Esophagus (tissue), 2 donors: ENCODE measurements around the gene SUN5. TPM values are rescaled to one million over a fixed set of nuclear protein-coding genes. Genes with fewer than 3 reads are reported as not detected.
"Not testable (repeated sequence)": the region's sequence is repeated elsewhere in the genome, so short reads cannot be mapped to it uniquely, and the experiment has no call there.

ENCODE experiments used
- H3K27ac ChIP-seq, 2 donors: one replicate each; pipeline ENCODE4 v1.5.1; 2013; ENCODE audit warnings: low read depth in 2 of 2, mild to moderate bottlenecking in 2 of 2, inconsistent platforms in 1 of 2, low read length in 1 of 2, moderate library complexity in 1 of 2
- H3K27me3 ChIP-seq, 2 donors: one replicate each; pipeline ENCODE4 v1.6.1; 2013; ENCODE audit warnings: low read length in 2 of 2, control low read depth in 1 of 2, mild to moderate bottlenecking in 1 of 2; ENCODE audit not compliant: insufficient read depth in 2 of 2, control insufficient read depth in 1 of 2
- H3K36me3 ChIP-seq, 2 donors: one replicate each; pipeline ENCODE4 v1.6.1; 2013; ENCODE audit warnings: low read length in 1 of 2; ENCODE audit not compliant: control insufficient read depth in 2 of 2, insufficient read depth in 2 of 2
- H3K4me1 ChIP-seq, 2 donors: one replicate each; pipeline ENCODE4 v1.6.1; 2013; ENCODE audit warnings: low read length in 1 of 2; ENCODE audit not compliant: control insufficient read depth in 2 of 2, insufficient read depth in 2 of 2
- H3K4me3 ChIP-seq, 2 donors: one replicate each; pipeline ENCODE4 v1.5.1; 2013; ENCODE audit warnings: low read length in 2 of 2, mild to moderate bottlenecking in 2 of 2, low read depth in 1 of 2, moderate library complexity in 1 of 2
- H3K9me3 ChIP-seq, 2 donors: one replicate each; pipeline ENCODE4 v1.6.1; 2013; ENCODE audit warnings: mild to moderate bottlenecking in 2 of 2, low read depth in 1 of 2, low read length in 1 of 2, moderate library complexity in 1 of 2; ENCODE audit not compliant: control insufficient read depth in 2 of 2, insufficient read depth in 1 of 2
- WGBS, 2 donors: extraction: QIAGEN DNeasy Blood & Tissue Kit; methylation state at CpG; one replicate each; pipeline ENCODE4 v1.1.7; 2013; 5-methylcytosine and 5-hydroxymethylcytosine counted together
- polyA plus RNA-seq, 2 donors: library from polyadenylated mRNA; stranded (reverse); fragments of 200-250 nt; gene quantifications; one replicate each; pipeline ENCODE4 v1.2.3, GENCODE V29; 2013
- donor health status: healthy with polysubstance abuse.
- donor health status: Bipolar disorder and iron deficiency.

SUN5 gene, protein sequence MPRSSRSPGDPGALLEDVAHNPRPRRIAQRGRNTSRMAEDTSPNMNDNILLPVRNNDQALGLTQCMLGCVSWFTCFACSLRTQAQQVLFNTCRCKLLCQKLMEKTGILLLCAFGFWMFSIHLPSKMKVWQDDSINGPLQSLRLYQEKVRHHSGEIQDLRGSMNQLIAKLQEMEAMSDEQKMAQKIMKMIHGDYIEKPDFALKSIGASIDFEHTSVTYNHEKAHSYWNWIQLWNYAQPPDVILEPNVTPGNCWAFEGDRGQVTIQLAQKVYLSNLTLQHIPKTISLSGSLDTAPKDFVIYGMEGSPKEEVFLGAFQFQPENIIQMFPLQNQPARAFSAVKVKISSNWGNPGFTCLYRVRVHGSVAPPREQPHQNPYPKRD
- polyA plus RNA-seq, result not detected

DNA sequence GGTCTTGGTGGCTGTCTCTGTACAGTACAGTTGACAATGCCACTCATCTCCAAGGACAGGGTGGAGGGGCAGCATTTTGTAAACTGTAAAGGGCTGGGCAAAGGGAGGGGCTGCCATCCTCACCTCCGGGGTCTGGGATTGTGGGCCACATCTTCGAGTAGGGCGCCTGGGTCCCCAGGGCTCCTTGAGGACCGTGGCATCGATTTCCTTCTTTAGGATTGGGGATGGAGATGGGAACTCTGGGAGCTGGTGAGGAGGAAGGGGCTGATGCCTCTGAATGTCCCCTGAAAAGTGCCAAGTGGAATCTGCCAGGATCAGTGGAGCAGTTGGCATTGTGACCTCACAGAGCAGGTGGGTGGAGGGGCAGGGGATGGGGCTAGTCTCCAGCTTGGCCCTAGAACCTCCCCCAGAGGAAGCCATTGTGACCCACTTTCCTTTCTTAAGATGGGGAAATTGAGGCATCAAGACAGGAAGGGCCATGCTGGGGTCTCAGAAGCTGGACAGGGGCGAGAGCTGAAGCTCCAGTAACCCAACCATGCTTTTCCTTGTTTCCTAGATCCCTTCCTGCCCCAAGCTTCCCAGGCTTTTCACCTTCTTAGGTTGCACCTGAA lies at the start of gene SUN5:
SUN5 (minus strand) TSS at position 293 of the 611 bp plus-strand sequence; CDS start at position 200, 93 bp downstream.
- H3K4me3 ChIP-seq, result no peak within 1 kb of the TSS
- WGBS, 2 donors, result 74 to 77% methylated on average over 6 of the region's 6 CpGs
- H3K9me3 ChIP-seq, result peaks cover 0 to 3% of the 10 kb centered on the region in 2 donors
- H3K27me3 ChIP-seq, result no peaks in the 10 kb centered on the region
- H3K4me1 ChIP-seq, result no peaks in the 10 kb centered on the region
- H3K36me3 ChIP-seq, result no peaks in the 10 kb centered on the region
- H3K27ac ChIP-seq, result no peak within 1 kb of the TSS

DNA sequence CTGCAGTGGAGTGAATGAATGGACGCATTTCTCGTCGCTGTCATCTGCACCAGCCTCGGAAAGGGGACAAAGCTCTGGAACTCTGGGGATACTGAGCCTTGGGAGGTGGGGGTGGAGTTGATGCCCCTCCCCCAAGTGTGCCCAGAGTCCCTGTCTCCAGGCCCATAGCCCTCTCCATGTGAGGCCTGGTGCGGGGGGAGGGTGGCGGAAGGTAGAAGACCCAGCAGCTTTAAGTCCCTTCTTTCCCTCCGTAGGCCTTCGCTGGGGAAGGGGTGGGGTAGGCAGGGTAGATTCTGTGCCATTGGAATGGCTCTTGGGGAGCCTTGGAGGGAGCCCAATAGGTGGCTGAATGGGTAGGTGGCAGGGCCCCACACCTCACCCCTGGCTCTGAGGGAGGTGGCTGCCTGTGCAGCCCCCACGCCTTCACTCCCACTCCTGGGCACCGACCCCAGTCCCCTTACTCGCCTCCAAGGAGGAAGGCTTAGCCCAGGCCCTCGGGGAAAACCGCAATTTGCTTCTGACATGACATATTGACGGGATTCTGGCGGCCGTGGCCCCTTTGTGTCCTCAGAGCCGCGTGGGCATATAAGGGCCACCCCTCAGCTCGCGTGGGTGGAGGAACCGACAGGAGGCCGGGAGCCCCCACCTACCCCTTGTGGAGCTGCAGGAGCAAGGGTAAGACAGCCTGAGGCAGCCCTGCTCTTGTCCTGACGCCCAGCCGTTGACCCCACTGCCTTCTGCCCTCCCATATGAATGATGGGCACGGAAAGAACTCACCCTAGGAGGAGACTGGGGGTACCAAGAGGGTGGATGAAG lies 49.3 kb upstream of the SUN5 start, which contains the start of gene BPIFB3:
BPIFB3 (plus strand) TSS at position 613 of the 816 bp plus-strand sequence. CDS start 1,533 bp downstream, outside the sequence.
- H3K36me3 ChIP-seq, result no peaks in the 10 kb centered on the region
- H3K9me3 ChIP-seq, result no peaks in the 10 kb centered on the region
- no peak within 1 kb of the TSS for H3K27ac ChIP-seq
- H3K27me3 ChIP-seq, result no peaks in the 10 kb centered on the region
- no peak within 1 kb of the TSS for H3K4me3 ChIP-seq
- no peaks in the 10 kb centered on the region for H3K4me1 ChIP-seq
- WGBS, 2 donors, result 77 to 81% methylated on average over 25 of the region's 25 CpGs

DNA sequence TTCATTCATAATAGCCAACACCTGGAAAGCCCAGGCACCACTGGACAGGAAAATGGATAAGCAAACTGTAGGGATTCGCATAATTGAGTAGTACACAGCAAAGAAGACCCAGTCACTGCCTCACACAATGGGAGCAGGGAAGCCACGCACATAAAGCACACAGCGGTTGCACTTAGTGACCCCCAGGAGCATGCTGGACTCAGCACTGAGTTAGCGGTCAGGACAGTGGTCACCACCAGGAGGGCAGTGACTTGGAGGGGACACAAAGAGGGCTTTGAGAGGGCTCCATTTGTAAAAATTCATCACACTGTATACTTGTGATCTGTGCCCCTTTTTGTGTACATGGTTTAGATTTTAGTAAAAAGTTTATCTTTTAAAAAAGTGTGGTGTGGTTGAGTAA lies 47.1 kb upstream of the SUN5 start:
- Histone ChIP-seq H3K36me3 (no peaks in the 10 kb centered on the region), H3K27me3 (no peaks in the 10 kb centered on the region), H3K4me1 (no peaks in the 10 kb centered on the region), H3K27ac (no peak overlapping the region), H3K9me3 (no peaks in the 10 kb centered on the region), H3K4me3 (no peak overlapping the region)
- 64 to 77% methylated on average over 4 of the region's 4 CpGs for WGBS, 2 donors

DNA sequence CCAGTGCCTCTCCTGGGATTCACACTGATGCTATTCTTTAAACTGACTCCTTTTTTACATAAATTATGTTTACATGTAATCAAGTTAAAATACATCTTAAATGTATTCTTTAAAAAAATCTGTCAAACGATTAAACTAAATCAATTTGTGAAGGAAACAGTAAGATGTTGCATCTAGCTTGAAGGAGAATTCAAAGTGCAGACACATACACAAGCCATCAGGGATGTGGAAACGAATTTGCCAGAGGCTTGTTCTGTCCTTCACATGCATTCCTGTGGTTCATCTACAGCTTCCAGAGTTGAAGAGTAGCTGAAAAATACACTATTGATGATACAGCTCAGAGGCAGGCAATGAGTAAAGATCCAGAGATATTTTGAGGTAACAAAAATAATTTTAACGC lies 42.2 kb upstream of the SUN5 start:
- no peaks in the 10 kb centered on the region for H3K27me3 ChIP-seq
- 71 to 72% methylated on average over 3 of the region's 3 CpGs for WGBS, 2 donors
- no peaks in the 10 kb centered on the region for H3K4me1 ChIP-seq
- H3K36me3 ChIP-seq, result no peaks in the 10 kb centered on the region
- H3K4me3 ChIP-seq, result no peak overlapping the region
- no peak overlapping the region for H3K27ac ChIP-seq
- peaks cover 0 to 9% of the 10 kb centered on the region in 2 donors for H3K9me3 ChIP-seq

DNA sequence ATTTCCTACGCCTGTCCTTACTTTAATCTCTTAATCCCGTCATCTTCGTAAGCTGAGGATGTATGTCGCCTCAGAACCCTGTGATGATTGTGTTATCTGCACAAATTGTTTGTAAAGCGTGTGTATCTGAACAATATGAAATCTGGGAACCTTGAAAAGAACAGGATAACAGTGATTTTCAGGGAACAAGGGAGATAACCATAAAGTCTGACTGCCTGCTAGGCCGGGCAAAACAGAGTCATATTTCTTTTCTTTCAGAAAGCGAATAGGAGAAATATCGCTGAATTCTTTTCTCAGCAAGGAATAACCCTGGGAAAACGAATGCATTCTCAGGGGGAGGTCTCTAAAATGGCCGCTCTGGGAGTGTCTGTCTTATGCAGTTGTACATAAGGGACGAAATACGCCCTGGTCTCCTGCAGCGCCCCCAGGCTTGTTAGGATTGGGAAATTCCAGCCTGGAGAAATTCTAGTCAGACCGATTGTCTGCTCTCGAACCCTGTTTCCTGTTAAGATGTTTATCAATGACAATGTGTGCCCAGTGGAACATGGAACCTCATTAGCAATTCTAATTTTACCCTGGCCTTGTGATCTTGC lies 41.0 kb upstream of the SUN5 start:
- not testable (repeated sequence) for H3K36me3 ChIP-seq, H3K4me1 ChIP-seq, H3K4me3 ChIP-seq, H3K27me3 ChIP-seq, H3K27ac ChIP-seq, H3K9me3 ChIP-seq
- 79 to 89% methylated on average over 15 of the region's 15 CpGs for WGBS, 2 donors

DNA sequence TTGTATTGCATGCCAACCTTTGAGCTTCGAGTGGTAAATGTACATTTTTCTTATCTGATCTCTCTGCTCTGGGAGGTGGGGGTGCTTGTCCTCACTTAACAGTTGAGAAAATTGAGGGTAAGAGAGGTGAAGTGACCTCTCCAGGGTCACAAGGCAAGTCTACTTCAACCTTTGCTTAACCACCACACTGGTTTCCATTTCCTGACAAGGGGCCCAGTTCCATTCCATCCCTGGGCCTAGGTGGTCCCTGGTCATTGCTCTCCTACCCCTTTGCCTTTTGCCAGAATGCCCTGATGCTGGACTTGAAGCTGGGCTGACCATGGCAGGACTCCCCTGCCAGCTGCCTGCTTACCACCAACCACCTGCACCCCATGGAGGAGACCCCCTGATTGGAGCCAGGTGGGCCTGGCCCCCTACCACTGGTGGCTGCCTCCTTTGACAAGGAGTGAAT lies 39.5 kb upstream of the SUN5 start:
- Histone ChIP-seq H3K36me3 (no peaks in the 10 kb centered on the region), H3K4me1 (no peaks in the 10 kb centered on the region), H3K4me3 (no peak overlapping the region), H3K9me3 (peaks cover 0 to 11% of the 10 kb centered on the region in 2 donors), H3K27me3 (no peaks in the 10 kb centered on the region), H3K27ac (no peak overlapping the region)
- 30 to 36% methylated on average over 1 of the region's 1 CpG for WGBS, 2 donors

DNA sequence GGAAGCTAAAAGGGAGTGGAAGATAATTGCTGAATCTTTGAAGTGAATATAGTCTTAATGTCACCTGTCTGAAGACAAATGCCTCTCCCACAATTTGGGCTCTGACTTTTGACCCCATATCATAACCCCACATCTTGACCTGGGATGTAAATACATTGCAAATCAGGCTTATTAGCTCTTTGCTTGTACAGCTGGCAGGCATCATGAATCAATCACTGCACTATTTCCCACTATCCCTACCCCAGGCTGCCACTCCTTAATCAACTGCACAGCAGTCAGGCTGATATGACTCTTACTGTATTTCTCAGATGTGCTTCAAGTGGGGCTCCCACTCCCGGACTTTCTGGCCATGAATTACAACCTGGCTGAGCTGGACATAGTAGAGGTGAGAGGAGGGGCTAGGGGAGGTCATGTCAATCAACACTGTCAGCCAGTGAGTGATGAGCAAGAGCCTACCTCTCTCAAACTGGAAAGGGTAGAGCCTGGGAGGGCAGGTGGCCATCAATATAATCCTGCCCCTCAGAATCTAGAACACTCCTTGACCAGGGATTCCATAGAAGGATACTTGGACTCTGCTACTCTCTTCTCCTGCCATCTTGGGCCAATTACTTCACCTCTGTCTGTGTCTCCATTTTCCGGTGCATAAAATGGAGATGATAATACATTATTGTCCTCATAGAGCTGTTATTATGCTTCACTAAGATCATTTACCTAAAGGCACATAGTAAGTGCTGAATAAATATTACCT lies 38.9 kb upstream of the SUN5 start:
- no peak overlapping the region for H3K27ac ChIP-seq
- H3K4me1 ChIP-seq, result no peaks in the 10 kb centered on the region
- peaks cover 0 to 11% of the 10 kb centered on the region in 2 donors for H3K9me3 ChIP-seq
- no peaks in the 10 kb centered on the region for H3K27me3 ChIP-seq
- H3K36me3 ChIP-seq, result no peaks in the 10 kb centered on the region
- WGBS, 2 donors, result 65 to 76% methylated on average over 2 of the region's 2 CpGs
- no peak overlapping the region for H3K4me3 ChIP-seq

DNA sequence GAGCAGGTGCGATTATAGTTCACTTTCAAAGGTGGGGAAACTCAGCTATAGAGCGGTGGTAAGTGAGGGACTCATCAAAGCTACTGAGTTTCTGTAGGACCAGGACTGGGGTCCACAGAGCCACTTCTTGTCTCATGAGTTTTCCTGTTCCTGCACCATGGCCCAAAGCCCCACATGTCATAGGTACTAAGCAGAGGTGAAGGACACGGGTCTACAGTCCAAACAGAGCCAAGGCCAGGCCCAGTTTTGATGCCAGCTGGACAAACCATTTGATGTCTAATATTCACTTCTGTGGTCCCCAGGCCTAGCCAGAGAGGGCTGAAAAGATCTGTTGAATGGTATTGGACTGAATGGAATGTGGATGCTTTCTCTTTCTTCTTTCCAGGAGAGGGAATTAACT lies 38.2 kb upstream of the SUN5 start:
- H3K27ac ChIP-seq, result no peak overlapping the region
- H3K4me1 ChIP-seq, result no peaks in the 10 kb centered on the region
- 89% methylated on average over 3 of the region's 3 CpGs for WGBS, 2 donors

DNA sequence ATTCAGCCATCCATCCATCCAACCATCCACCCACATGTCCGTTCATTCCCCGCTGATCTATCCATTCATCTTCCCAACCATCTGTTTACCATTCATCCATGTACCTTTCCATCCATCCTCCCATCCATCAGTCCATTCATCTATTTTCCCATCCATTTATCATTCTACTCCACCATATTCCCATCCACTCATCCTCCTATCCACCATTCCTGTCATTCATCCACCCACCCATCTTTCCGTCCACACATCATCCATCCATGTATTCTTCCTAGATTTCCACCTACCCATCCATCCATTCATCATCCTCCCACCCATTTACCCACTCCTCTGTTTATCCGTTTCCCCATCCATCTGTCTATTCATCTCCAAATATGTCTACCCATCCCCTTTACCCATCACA lies 34.0 kb upstream of the SUN5 start:
- peaks cover 0 to 8% of the 10 kb centered on the region in 2 donors for H3K9me3 ChIP-seq
- no peak overlapping the region for H3K4me3 ChIP-seq
- no peaks in the 10 kb centered on the region for H3K27me3 ChIP-seq
- H3K27ac ChIP-seq, result no peak overlapping the region
- 88 to 91% methylated on average over 4 of the region's 4 CpGs for WGBS, 2 donors
- no peaks in the 10 kb centered on the region for H3K4me1 ChIP-seq
- H3K36me3 ChIP-seq, result no peaks in the 10 kb centered on the region

More for the DNA sequence above, 38.2 kb upstream of the SUN5 start:
- H3K27me3 ChIP-seq, result no peaks in the 10 kb centered on the region
- H3K36me3 ChIP-seq, result no peaks in the 10 kb centered on the region
- H3K4me3 ChIP-seq, result no peak overlapping the region
- peaks cover 0 to 11% of the 10 kb centered on the region in 2 donors for H3K9me3 ChIP-seq
